ENCODE measurements around the gene C1QTNF4.

DNA sequence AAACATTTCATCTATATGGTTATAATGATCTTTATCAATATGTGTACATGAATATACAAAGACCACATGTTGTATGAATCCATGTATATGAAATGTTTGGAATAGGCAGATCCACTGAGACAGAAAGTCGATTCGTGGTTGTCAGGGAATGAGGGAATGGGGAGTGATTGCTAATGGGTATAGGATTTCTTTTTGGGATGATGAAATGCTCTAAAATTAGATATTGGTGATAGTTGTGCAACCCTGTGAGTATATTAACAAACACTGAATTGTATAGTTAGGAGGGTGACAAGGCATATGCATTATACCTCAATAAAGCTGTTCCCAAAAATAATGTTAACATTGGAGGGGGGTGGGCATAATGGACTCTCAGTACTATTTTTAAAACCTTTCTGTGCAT lies 33.8 kb downstream of the C1QTNF4 start:
- TF ChIP-seq POLR2A (IDR thresholded peaks at IDR 0.05) (no peak), POLR2AphosphoS5 (IDR thresholded peaks at IDR 0.05) (no peak)
- TF ChIP-seq, protein P1, sequence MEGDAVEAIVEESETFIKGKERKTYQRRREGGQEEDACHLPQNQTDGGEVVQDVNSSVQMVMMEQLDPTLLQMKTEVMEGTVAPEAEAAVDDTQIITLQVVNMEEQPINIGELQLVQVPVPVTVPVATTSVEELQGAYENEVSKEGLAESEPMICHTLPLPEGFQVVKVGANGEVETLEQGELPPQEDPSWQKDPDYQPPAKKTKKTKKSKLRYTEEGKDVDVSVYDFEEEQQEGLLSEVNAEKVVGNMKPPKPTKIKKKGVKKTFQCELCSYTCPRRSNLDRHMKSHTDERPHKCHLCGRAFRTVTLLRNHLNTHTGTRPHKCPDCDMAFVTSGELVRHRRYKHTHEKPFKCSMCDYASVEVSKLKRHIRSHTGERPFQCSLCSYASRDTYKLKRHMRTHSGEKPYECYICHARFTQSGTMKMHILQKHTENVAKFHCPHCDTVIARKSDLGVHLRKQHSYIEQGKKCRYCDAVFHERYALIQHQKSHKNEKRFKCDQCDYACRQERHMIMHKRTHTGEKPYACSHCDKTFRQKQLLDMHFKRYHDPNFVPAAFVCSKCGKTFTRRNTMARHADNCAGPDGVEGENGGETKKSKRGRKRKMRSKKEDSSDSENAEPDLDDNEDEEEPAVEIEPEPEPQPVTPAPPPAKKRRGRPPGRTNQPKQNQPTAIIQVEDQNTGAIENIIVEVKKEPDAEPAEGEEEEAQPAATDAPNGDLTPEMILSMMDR (IDR thresholded peaks at IDR 0.05), result no peak

Measured in transverse colon (tissue), 4 donors.